Measurements from ENCODE around the gene PTPN13. TPM values are rescaled to one million over a fixed set of nuclear protein-coding genes. Genes with fewer than 3 reads are reported as not detected.
A peak's percentile ranks its signal among the peaks of the same experiment; 100 is the strongest.
"Not testable (repeated sequence)": the region's sequence is repeated elsewhere in the genome, so short reads cannot be mapped to it uniquely, and the experiment has no call there.

PTPN13 gene
- total and polyA plus RNA-seq, 4 donors, result 0.36 to 3.2 (median 1.2) TPM

- Histone ChIP-seq H3K9ac (ENCODE audit: low read depth in 1 of 2, low read length in 2 of 2) (no peak overlapping the region), H3K4me1 (ENCODE audit: control insufficient read depth in 4 of 4, insufficient read depth in 4 of 4, low read length in 3 of 4) (no peaks in the 10 kb centered on the region), H3K27me3 (ENCODE audit: control insufficient read depth in 4 of 4, insufficient read depth in 4 of 4, low read length in 3 of 4) (no peaks in the 10 kb centered on the region), H3K27ac (ENCODE audit: low read depth in 1 of 2, low read length in 2 of 2) (no peak overlapping the region), H3K4me3 (ENCODE audit: low read depth in 1 of 3, low read length in 3 of 3) (no peak overlapping the region), H3K36me3 (ENCODE audit: control insufficient read depth in 4 of 4, insufficient read depth in 3 of 4, low read depth in 1 of 4, low read length in 3 of 4) (no peaks in the 10 kb centered on the region), H3K9me3 (ENCODE audit: control insufficient read depth in 4 of 4, low read length in 3 of 4) (peaks cover 4 to 18% (median 6%) of the 10 kb centered on the region in 4 donors)
- DNase-seq (ENCODE audit: low spot score), result no peak
- TF ChIP-seq CTCF (IDR thresholded peaks at IDR 0.05; ENCODE audit: low read depth, low read length, missing input control) (peak; percentile 15), GABPA (IDR thresholded peaks at IDR 0.05 in 1 of 2, conservative IDR thresholded peaks at IDR 0.05 in 1 of 2) (no peak), RAD21 (IDR thresholded peaks at IDR 0.05) (peak in 1 of 2 donors; percentile 41), HNF4A (conservative IDR thresholded peaks at IDR 0.05) (no peak), YY1 (IDR thresholded peaks at IDR 0.05) (no peak), RXRA (IDR thresholded peaks at IDR 0.05) (no peak)
- WGBS, result 70% methylated on average over 4 of the region's 4 CpGs
Measured at GRCh38 chr4:86653237-86653865, 59.2 kb downstream of the PTPN13 start.

GRCh38 chr4:86656781-86657180 lies 62.7 kb downstream of the PTPN13 start:
- not testable (repeated sequence) for H3K4me1 ChIP-seq (ENCODE audit: control insufficient read depth in 4 of 4, insufficient read depth in 4 of 4, low read length in 3 of 4); H3K27me3 ChIP-seq (ENCODE audit: control insufficient read depth in 4 of 4, insufficient read depth in 4 of 4, low read length in 3 of 4); H3K27ac ChIP-seq (ENCODE audit: low read depth in 1 of 2, low read length in 2 of 2); H3K9me3 ChIP-seq (ENCODE audit: control insufficient read depth in 4 of 4, low read length in 3 of 4); H3K36me3 ChIP-seq (ENCODE audit: control insufficient read depth in 4 of 4, insufficient read depth in 3 of 4, low read depth in 1 of 4, low read length in 3 of 4); DNase-seq (ENCODE audit: low spot score); H3K4me3 ChIP-seq (ENCODE audit: low read depth in 1 of 3, low read length in 3 of 3); H3K9ac ChIP-seq (ENCODE audit: low read depth in 1 of 2, low read length in 2 of 2)
- 87% methylated on average over 10 of the region's 10 CpGs for WGBS

GRCh38 chr4:86657382-86657781 lies 63.3 kb downstream of the PTPN13 start:
- WGBS, result 83% methylated on average over 1 of the region's 1 CpG
- DNase-seq (ENCODE audit: low spot score), result no peak
- Histone ChIP-seq H3K4me1 (ENCODE audit: control insufficient read depth in 4 of 4, insufficient read depth in 4 of 4, low read length in 3 of 4) (no peaks in the 10 kb centered on the region), H3K27me3 (ENCODE audit: control insufficient read depth in 4 of 4, insufficient read depth in 4 of 4, low read length in 3 of 4) (no peaks in the 10 kb centered on the region), H3K9ac (ENCODE audit: low read depth in 1 of 2, low read length in 2 of 2) (no peak overlapping the region), H3K36me3 (ENCODE audit: control insufficient read depth in 4 of 4, insufficient read depth in 3 of 4, low read depth in 1 of 4, low read length in 3 of 4) (no peaks in the 10 kb centered on the region), H3K4me3 (ENCODE audit: low read depth in 1 of 3, low read length in 3 of 3) (no peak overlapping the region), H3K27ac (ENCODE audit: low read depth in 1 of 2, low read length in 2 of 2) (no peak overlapping the region), H3K9me3 (ENCODE audit: control insufficient read depth in 4 of 4, low read length in 3 of 4) (peaks cover 2 to 8% (median 2%) of the 10 kb centered on the region in 4 donors)
- TF ChIP-seq ZBTB33 (IDR thresholded peaks at IDR 0.05) (no peak), CTCF (IDR thresholded peaks at IDR 0.05; ENCODE audit: low read depth, low read length, missing input control) (no peak), FOXA2 (IDR thresholded peaks at IDR 0.05) (no peak), FOXA1 (IDR thresholded peaks at IDR 0.05) (no peak), MAX (IDR thresholded peaks at IDR 0.05) (no peak)

All from liver (tissue), 9 donors.